Panc1 (cell line): ENCODE data around the gene CFLAR. TPM values are rescaled to one million over a fixed set of nuclear protein-coding genes. Genes with fewer than 3 reads are reported as not detected.

Experiments used
- ATAC-seq: fragments of 200-7000 bp; cut with Tn5 transposase; 2 replicates; pipeline ENCODE4 v1.9.1; 2020; ENCODE audit warnings: mild to moderate bottlenecking, moderate library complexity
- BruUV-seq: library from RNA; stranded (reverse); fragments of 400-500 nt; replicated peaks from 2 replicates; lab custom pipeline; 2021; lab: Mats Ljungman, UMichigan
- CTCF ChIA-PET: fragments of 300-600 bp; sonication (Branson Sonifier 250); formaldehyde crosslinking; loops from one replicate; lab custom pipeline; 2022; ENCODE audit warnings: antibody characterized with exemption; lab: Charles Lee
- POLR2A ChIA-PET: fragments of 300-600 bp; sonication (Branson Sonifier 250); formaldehyde crosslinking; loops from one replicate; lab custom pipeline; 2022; ENCODE audit warnings: antibody characterized with exemption; lab: Charles Lee
- DNase-seq: peaks from one replicate; pipeline ENCODE4 v3.0.0-alpha.2; 2010; ENCODE audit warnings: low read depth, low spot score
- H3K27ac ChIP-seq: 2 replicates; pipeline ENCODE4 v1.5.1; 2011; ENCODE audit warnings: mild to moderate bottlenecking, low read length, inconsistent platforms
- H3K27me3 ChIP-seq: fragments of 200-500 bp; sonication (Bioruptor generic); 2 replicates; pipeline ENCODE4 v1.6.0; 2014; ENCODE audit warnings: low read length, inconsistent platforms; ENCODE audit not compliant: control insufficient read depth, insufficient read depth
- H3K36me3 ChIP-seq: fragments of 200-500 bp; sonication (Bioruptor generic); 2 replicates; pipeline ENCODE4 v1.5.1; 2014; ENCODE audit warnings: inconsistent platforms, mild to moderate bottlenecking, low read length, moderate library complexity; ENCODE audit not compliant: control insufficient read depth, insufficient read depth
- H3K4me1 ChIP-seq: 2 replicates; pipeline ENCODE4 v1.5.1; 2011; ENCODE audit warnings: inconsistent platforms, mild to moderate bottlenecking, low read length, moderate library complexity; ENCODE audit not compliant: control insufficient read depth, insufficient read depth
- H3K4me3 ChIP-seq, 2 experiments: 2 replicates each; pipeline ENCODE4 v1.5.1; 2011 to 2012; ENCODE audit warnings: low read depth in 2 of 2, low read length in 2 of 2, mild to moderate bottlenecking in 2 of 2, inconsistent platforms in 1 of 2, moderate library complexity in 1 of 2
- H3K9me3 ChIP-seq: fragments of 200-500 bp; sonication (Bioruptor generic); 2 replicates; pipeline ENCODE4 v1.5.1; 2014; ENCODE audit warnings: low read depth, mild to moderate bottlenecking, inconsistent platforms, low read length, moderate library complexity; ENCODE audit not compliant: control insufficient read depth, insufficient read depth
- POLR2AphosphoS5 ChIP-seq: IDR thresholded peaks from 2 replicates; pipeline ENCODE4 v1.6.1; 2012; ENCODE audit warnings: mild to moderate bottlenecking, low read depth, low read length, moderate library complexity
- SIN3A ChIP-seq: IDR thresholded peaks from 2 replicates; pipeline ENCODE4 v1.6.1; 2012; ENCODE audit warnings: low read depth, mild to moderate bottlenecking, low read length, moderate library complexity, borderline replicate concordance; ENCODE audit not compliant: insufficient read depth
- TCF7L2 ChIP-seq: IDR thresholded peaks from 2 replicates; pipeline ENCODE4 v1.6.1; 2011; ENCODE audit warnings: mild to moderate bottlenecking, low read depth, low read length, inconsistent platforms
- in situ Hi-C: cut with HindIII; loops from 2 replicates; pipeline ENCODE4 v1.10.0; 2016; ENCODE audit warnings: low sequenced_read_pairs, low pct_unique_long_range_greater_than_20kb
- intact Hi-C: fragments of 100-400 bp; cut with micrococcal nuclease; formaldehyde crosslinking; loops from one replicate; pipeline ENCODE4 v1.10.0; 2022; ENCODE audit not compliant: unreplicated experiment
- total RNA-seq: library from RNA; stranded (reverse); gene quantifications from one replicate; pipeline ENCODE4 v1.2.1, GENCODE V29; 2021; ENCODE audit not compliant: unreplicated experiment
- TF ChIP-seq, protein P1 (sequence below): fragments of 450-650 bp; IDR thresholded peaks from 2 replicates; pipeline ENCODE4 v1.5.1; 2017; ENCODE audit warnings: mild to moderate bottlenecking
- TF ChIP-seq, protein P2 (sequence below), 2 experiments: IDR thresholded peaks; 2 replicates each; pipeline ENCODE4 v1.6.1; 2011 to 2012; ENCODE audit warnings: low read depth in 2 of 2, control low read depth in 1 of 2, low read length in 1 of 2, mild to moderate bottlenecking in 1 of 2, moderate library complexity in 1 of 2; ENCODE audit not compliant: insufficient read depth in 1 of 2

The CFLAR gene
- total RNA-seq, 1 experiment from 2014 or later = 46.3 TPM

- Histone ChIP-seq H3K27ac (no peak overlapping the region), H3K4me1 (peaks cover 22% of the 10 kb centered on the region), H3K9me3 (no peaks in the 10 kb centered on the region), H3K36me3 (no peaks in the 10 kb centered on the region), H3K27me3 (no peaks in the 10 kb centered on the region), H3K4me3 (no peak overlapping the region)
- DNase-seq (no peak), ATAC-seq (no peak)
- no TSS peak for BruUV-seq
- CTCF ChIA-PET = interaction anchor here (1.1 kb wide), 1 partner anchor 85 kb away, joined by 3 read pairs; no protein-coding TSS in a partner anchor
- no peak for TF ChIP-seq TCF7L2
- no peak for TF ChIP-seq SIN3A
- TF ChIP-seq, protein P1, sequence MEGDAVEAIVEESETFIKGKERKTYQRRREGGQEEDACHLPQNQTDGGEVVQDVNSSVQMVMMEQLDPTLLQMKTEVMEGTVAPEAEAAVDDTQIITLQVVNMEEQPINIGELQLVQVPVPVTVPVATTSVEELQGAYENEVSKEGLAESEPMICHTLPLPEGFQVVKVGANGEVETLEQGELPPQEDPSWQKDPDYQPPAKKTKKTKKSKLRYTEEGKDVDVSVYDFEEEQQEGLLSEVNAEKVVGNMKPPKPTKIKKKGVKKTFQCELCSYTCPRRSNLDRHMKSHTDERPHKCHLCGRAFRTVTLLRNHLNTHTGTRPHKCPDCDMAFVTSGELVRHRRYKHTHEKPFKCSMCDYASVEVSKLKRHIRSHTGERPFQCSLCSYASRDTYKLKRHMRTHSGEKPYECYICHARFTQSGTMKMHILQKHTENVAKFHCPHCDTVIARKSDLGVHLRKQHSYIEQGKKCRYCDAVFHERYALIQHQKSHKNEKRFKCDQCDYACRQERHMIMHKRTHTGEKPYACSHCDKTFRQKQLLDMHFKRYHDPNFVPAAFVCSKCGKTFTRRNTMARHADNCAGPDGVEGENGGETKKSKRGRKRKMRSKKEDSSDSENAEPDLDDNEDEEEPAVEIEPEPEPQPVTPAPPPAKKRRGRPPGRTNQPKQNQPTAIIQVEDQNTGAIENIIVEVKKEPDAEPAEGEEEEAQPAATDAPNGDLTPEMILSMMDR = no peak
- TF ChIP-seq, protein P2, sequence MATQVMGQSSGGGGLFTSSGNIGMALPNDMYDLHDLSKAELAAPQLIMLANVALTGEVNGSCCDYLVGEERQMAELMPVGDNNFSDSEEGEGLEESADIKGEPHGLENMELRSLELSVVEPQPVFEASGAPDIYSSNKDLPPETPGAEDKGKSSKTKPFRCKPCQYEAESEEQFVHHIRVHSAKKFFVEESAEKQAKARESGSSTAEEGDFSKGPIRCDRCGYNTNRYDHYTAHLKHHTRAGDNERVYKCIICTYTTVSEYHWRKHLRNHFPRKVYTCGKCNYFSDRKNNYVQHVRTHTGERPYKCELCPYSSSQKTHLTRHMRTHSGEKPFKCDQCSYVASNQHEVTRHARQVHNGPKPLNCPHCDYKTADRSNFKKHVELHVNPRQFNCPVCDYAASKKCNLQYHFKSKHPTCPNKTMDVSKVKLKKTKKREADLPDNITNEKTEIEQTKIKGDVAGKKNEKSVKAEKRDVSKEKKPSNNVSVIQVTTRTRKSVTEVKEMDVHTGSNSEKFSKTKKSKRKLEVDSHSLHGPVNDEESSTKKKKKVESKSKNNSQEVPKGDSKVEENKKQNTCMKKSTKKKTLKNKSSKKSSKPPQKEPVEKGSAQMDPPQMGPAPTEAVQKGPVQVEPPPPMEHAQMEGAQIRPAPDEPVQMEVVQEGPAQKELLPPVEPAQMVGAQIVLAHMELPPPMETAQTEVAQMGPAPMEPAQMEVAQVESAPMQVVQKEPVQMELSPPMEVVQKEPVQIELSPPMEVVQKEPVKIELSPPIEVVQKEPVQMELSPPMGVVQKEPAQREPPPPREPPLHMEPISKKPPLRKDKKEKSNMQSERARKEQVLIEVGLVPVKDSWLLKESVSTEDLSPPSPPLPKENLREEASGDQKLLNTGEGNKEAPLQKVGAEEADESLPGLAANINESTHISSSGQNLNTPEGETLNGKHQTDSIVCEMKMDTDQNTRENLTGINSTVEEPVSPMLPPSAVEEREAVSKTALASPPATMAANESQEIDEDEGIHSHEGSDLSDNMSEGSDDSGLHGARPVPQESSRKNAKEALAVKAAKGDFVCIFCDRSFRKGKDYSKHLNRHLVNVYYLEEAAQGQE (IDR thresholded peaks at IDR 0.05; ENCODE audit: insufficient read depth in 1 of 2, low read depth in 2 of 2, low read length in 1 of 2) = no peak
- TF ChIP-seq POLR2AphosphoS5 = no peak
- intact Hi-C loops = no loop called here
- in situ Hi-C loops = no loop called here
- POLR2A ChIA-PET = no interaction called here
These were observed 42.9 kb upstream of the CFLAR start for GRCh38 chr2:201073071-201073470.

DNA sequence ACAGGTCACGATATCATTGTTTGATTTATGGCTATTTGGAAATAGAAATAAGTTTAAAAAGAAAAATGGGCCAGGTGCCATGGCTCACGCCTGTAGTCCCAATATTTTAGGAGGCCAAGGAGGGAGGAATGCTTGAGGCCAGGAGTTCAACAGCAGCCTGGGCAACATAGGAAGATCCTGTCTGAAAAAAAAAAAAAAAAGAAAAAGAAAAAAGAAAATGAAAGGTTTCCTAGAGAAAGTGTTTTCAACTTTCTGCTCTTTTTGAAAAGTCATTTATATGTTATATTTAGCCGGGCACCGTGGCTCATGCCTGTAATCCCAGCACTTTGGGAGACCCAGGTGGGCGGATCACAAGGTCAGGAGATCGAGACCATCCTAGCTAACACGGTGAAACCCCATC, 41.0 kb upstream of the CFLAR start:
- Histone ChIP-seq H3K4me1 (peaks cover 8% of the 10 kb centered on the region; the same call in 1 of the 2 replicates), H3K4me3 (no peak overlapping the region), H3K36me3 (0 out of 2 replicates have a peak, but pooled peaks cover under 1% of the 10 kb centered on the region), H3K9me3 (no peaks in the 10 kb centered on the region), H3K27ac (no peak overlapping the region), H3K27me3 (no peaks in the 10 kb centered on the region)
- ATAC-seq (no peak), DNase-seq (no peak)
- CTCF ChIA-PET = interaction anchor here (0.7 kb wide), 1 partner anchor 375 kb away, joined by 3 read pairs; no protein-coding TSS in a partner anchor
- TF ChIP-seq, protein P1 = no peak
- no peak for TF ChIP-seq POLR2AphosphoS5
- no peak for TF ChIP-seq TCF7L2
- no peak for TF ChIP-seq SIN3A
- TF ChIP-seq, protein P2 (IDR thresholded peaks at IDR 0.05; ENCODE audit: insufficient read depth in 1 of 2, low read depth in 2 of 2, low read length in 1 of 2) = no peak
- in situ Hi-C loops = no loop called here
- POLR2A ChIA-PET = no interaction called here
- intact Hi-C loops = no loop called here
- no TSS peak for BruUV-seq
